GOT3 (cell line): ENCODE measurements around the gene ZNF407.

Source experiments
- DNase-seq: peaks from one replicate; lab custom pipeline; 2025; ENCODE audit warnings: mixed read lengths; lab: John Stamatoyannopoulos, UW

ZNF407 gene

DNA sequence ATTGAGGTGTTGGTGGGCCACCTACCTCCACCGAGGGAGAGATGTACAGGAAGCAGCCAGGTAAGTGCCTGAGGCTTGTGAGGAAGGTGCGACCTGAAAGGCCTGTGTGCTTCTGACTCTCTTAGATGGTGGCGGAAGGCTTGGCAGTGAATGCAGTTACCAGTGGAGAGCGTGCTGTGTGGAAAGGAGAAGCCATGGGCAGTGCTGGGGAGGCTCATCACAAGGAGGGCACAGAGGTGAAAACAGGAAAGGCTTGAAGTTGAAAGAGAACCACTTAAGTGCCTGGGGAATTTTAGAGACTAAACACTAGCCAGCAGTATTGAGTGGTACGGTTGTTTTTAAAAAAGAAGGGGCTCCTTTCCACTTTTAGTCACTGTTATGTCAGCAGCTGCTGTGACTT, 130.9 kb downstream of the ZNF407 start:
- no peak for DNase-seq

DNA sequence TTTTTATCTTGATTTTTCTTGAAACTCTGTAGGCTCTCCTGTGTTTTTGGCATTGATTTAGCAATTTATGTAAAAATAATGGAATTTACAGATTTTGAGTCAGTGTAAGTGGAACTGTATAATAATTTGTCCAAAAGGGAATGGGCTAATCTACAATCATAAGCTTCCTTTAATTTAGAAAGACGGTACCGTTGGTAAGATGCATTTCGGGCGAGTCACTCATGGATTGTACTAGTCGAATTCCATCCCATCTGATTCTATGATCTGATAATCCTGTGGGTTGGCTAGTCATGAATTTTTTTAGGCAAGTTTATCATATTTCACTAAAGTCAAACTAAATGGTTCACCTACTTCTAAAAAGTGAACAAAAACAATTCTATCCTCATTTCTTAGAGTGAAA, 133.4 kb downstream of the ZNF407 start:
- DNase-seq: no peak

DNA sequence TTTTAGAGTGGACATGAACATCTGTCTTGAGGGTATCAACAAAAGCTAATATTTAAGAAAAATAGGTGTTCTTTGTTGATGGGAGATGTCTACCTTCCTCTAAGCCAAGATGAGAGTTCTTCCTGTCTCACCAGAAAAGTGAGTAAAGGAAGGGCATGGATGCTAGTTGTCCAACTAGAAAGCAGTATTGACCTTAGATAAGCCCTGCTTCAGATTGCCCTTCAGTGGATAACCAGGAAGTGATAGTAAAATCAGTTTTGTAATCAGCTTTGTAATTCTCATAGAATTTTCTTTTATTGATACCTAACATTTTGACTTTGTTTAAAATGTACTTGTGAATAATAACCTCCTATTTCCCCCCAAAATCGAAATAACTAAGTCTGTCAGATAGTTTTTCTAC, 134.7 kb downstream of the ZNF407 start:
- no peak for DNase-seq

DNA sequence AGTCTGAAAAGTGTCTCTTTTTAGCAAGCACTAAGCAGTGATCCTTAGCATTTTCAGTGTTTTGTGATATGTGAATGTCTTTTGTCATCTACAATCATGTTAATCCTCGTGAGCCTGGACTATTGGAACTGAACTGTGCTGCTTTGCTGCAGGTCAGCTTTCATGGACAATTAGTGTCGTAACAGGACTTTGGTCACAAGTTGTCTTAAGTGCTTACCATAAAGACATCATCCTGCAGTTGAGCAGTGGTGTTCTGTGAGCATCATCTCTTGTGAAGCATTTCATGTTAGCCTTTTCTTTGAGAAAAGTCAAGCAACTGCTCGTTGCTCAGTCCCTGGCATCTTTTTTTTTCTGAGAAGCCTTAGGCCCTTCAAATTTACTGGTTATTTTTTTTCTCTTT, 135.9 kb downstream of the ZNF407 start:
- DNase-seq: no peak

DNA sequence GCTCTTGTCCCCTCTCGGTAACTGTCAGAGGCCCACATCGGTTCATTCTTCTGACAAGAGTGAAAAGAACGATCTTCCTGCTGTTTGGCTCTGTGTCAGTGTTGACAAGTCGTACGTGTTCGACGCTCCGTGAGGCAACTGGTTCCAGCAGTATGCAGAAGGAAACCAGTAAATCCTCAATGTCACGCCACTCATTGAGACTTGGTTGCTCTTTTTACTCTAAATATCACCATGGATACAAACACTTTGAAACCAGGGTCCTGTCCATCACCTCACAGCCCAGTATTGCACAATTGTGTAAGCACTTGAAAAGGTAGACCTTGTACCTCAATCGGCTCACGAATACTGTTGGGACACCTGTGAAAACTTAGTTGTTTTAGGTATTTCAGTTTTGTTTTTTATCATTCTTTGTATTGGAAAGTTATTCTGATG, 136.4 kb downstream of the ZNF407 start:
- no peak for DNase-seq

DNA sequence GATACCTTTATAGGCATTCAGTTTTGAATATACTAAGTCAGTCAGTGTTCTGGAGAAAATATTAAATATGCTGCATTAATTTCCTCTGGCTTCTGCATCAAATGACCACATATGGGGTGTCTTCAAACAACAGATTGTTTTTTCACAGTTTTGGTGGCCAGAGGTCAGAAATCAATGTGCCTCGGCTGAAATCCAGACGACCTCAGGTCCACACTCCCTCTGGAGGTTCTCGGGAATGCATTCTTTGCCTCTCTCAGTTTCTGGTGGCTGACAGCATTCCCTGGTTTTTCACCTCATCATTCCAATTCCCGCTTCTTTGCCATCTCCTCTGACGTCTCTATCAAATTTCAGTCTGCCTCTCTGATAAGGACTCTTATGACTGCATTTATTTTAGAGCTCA, 142.3 kb downstream of the ZNF407 start:
- DNase-seq: no peak

DNA sequence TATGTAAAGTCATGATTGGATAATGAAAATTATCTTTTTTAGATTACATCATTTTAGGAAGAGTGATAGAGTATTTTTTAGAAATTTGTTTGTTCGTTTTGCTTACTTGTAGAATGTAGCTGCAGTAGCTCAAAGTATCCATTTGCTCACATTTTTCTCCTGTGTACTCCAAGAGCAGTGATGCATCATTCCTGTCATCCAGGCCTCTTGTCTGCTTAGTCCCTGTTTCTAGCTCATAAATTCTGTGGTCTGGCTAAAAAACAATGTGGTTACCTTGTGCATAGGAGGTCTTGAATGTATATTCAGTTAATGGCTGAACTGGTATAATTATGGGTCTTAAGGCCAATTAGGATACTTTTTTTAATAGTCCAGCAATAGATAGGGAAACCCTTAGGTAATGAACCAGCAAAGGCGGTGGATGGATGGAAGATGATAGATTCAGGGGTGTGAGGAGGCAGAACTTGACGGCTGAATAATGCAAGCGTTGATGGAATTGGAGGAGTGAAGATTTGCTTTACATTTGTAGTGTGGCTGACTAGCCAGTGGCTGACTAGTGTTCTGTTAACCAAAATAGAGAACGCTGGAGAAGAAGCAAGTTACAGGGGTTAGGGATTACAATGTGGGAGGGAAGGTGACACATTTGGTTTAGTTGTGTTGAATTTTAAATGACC, 145.0 kb downstream of the ZNF407 start:
- DNase-seq: no peak

DNA sequence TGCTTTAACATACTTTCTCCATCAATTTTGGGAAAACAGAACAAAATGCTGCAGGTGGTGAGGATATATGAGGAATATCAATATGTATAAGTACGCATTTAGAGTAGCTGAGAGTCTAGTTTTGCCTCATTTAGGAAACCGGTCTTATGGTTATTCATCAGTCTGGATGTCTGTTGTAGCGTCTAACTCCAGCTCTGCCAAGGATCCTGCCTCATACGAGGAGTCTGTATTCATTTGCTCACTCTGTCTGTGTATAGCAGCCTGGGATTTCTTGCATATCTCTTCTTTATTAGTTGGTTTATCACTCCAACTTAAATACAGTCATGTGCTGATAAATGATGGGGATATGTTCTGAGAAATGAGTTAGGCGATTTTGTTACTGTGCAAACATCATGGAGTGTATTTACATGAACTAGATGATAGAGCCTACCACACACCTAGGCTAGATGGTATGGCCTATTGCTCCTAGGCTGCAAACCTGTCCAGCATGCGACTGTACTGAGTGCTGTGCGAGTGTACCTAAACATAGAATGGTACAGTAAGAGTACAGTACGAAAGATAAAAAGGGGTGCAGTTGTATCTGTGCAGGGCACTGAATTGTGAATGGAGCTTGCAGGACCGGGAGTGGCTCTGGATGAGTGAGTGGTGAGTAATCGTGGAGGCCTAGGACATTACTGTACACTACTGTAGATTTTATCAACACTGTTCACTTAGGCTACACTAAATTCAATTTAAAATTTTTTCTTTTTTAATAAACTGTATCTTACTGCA, 148.1 kb downstream of the ZNF407 start:
- DNase-seq: no peak

DNA sequence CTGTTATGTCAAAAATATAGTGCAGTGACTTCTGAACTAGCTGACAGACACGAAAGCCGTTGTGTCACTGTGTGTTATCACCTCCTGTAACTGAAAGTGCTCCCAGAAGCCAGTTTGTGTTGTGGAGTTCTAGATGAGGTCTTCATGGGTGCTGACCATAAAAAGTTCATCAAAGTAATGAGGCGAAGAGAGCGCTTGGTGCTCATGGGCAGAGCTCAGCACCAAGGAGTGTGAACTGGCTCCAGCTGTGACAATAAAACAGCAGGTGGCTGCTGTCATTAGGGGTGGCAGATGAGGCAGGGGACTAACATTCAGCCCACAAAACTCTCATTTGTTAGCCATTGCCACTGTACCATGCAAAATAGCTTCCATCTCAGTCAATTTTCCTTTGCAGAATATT, 151.1 kb downstream of the ZNF407 start:
- no peak for DNase-seq

DNA sequence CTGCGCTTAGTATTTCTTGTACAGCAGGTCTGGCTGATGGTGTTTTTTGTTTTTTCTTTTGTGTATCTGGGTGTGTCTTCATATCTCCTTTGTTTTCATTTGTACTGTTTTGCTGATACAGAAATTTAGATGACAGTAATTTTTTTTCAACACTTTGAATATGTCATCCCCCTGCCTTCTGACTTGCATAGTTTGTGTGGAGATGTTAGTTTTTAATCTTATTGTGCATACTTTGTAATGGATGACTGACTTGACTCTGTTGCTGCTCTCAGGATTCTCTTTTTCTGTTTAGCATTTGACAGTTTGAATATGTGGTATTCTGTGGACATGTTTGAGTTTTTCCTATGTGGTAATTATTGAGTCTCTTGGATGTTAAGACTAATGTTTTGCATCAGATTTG, 161.3 kb downstream of the ZNF407 start:
- DNase-seq: no peak

DNA sequence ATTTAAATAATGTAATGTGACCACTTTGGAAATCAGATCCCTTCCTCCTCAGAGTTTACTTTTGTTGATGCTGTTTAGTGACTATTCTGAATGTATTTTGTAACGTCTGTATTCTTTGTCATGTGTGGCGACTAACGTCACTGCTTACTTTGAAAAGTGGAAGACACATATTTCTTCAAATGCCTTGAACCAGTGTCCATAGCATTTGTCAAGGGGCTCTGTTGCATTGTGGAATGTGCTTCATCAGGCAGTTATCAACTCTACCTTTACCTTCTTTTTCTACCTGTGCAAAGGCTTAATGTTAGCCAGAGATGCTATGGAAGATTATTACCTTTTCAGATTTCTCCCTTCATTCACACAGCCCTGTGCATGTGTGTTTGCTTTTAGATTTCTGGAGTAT, 162.4 kb downstream of the ZNF407 start:
- no peak for DNase-seq

DNA sequence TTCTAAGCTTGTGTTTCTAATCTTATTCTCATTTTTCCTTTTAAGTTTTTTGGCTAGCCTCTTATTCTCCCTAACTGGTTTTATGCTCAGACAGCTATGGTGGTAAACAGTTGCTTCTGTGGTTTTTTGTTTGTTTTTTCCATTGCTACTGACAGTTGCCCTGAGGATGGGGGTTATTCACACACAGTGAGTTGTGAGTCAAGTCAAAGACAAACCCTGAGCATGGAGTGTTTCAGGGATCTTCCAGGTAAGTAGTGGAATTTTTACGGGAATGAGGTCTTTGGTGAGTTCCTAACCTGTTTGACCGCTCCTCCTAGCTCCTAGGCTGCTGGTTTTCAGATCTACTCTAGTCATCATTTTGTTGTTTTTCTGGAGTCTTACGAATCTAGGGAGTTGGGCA, 162.8 kb downstream of the ZNF407 start:
- no peak for DNase-seq

DNA sequence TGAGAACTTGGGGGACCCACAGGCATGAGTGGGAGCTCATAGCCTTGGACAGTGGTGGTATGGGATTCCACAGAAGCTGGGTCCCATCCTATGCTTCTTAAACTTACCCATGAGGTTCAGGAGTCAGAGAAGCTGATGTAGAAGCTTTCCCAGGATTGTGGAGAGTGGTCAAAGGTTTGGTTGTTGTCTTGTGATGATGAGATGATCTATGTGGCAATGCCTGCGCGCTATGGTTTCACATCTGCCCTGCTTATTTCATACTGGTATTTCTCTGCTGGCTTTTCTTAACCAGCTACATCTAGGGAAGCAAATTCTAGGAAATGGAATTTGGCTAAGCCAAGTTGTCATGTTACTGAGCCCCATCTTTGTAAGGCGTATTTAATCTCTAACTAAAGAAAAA, 168.6 kb downstream of the ZNF407 start:
- no peak for DNase-seq

DNA sequence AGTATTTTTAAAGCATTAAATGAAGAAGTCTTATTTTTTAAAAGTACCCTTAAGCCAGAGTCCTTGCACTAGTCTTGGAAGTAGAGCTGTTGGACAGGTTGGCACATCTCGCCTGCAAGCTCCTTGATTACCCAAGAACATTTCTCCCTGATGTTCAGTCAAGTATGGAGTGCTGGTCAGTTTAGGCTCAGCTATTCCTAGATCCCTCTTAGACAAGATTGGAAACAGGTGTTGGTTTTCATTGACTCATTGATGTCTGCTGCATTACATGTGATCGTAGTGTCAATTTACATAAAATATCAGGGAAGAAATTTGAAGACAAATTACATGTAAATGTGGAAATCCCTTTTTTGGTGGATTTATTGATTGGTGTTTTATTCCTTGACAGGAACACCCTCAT, 170.4 kb downstream of the ZNF407 start:
- DNase-seq: no peak

DNA sequence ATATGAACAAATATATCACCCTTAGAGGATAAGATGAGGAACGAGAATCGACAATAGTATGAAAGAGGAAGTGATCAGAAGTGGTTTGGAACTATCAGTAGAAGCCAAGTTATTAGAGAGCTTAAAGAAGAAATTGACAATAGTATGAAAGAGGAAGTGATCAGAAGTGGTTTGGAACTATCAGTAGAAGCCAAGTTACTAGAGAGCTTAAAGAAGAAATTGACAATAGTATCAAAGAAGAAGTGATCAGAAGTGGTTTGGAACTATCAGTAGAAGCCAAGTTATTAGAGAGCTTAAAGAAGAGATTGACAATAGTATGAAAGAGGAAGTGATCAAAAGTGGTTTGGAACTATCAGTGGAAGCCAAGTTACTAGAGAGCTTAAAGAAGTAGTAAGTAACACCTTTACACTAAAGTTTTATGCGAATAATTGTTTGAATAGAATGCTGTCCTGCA, 175.5 kb downstream of the ZNF407 start:
- no peak for DNase-seq

DNA sequence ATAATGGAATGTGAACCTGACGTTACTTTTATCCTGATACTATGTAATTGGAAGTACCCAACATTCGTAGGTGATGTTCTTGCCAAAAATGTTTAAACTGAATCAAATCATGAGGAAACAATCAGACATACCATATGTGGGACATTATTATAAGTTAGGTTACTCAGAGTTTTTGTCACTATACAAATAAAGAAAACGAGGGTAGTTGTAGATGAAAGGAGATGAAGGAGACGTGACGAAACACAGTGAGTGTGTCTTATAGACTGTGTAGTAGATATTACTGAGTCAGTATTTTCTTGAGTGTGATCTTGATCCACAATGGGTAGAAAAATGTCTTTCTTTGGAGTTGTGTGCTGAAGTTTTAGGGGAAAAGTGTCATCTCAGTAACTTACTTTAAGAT, 176.8 kb downstream of the ZNF407 start:
- DNase-seq: no peak

DNA sequence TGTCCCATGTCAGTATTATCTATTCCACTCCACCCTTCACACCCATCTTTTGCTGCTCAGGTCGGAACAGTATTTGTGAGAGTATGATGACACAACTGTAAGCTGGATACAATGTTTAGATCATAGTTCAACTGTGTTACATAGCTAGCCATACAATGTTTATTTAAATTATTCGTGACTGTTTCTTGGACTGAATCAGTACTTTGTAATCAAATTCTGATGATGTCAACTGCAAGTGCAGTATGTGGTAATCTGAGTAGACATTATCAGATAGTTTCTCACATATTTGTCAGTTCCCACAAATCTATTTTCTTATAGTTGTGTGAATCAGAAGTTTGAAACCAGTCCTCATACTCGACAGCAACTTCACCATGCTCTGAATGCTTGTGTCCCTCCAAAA, 177.6 kb downstream of the ZNF407 start:
- DNase-seq: no peak

DNA sequence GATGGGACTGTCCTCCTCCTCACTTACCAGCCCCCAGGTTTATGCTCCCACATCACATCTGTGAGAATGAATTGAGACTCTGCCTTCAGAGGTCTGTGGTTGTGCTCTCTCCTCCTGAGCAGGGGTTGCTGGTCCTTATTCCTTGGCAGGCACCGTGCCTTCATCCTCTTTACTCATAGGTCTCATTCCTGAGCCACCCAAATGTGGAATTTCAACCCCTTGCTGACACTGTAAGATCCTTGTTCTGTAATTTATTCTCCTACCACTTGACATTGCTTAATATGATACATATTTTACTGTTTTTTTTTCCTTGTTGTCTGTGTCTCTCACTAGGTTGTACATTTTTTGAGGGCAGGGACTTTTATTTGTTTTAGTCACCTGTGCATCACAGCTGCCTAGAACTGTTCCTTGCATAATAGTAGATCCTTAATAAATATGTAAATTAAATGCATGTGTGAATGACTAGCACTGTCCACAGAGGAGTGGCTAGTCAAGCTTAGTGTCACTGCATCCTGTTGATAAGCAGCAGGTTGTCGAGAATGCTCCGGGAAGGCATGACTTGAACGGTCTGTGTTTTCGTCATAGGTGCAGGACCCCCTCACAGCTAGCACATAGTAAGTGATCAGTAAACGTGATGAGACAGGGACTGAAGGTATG, 180.6 kb downstream of the ZNF407 start:
- no peak for DNase-seq

DNA sequence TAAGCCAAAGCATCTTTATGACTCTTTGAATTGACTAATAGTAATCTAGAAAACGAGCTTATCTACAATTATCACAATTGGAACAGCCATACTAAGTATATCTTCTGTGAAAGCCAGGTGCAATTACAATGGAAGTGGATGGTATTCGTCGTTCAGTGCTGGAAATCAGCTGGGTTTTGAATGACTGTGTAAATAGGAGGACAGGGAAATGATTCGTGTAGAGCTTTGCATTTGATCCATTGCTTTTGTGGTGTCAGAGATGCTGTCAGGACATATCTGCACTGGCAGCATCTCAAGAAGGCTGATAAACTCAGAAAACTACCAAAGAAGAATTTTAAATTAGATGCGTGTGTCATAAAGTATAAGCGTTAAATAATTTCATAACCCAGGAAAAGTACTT, 187.1 kb downstream of the ZNF407 start:
- DNase-seq: no peak

DNA sequence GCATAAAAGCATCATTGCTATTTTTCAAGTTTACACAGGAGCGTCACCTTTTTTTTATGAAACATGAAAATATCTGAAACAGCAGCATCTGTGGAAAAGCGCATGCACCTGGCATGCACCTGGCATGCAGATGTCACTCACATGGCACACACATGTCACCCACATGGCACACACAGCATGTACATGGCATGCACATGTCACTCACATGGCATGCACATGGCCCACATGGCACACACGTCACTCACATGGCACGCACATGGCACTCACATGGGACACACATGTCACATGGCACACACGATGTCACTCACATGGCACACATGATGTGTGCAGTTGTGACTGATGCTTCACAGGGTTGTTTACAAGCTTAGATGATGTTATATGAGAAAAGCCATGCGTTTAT, 188.0 kb downstream of the ZNF407 start:
- DNase-seq: no peak

DNA sequence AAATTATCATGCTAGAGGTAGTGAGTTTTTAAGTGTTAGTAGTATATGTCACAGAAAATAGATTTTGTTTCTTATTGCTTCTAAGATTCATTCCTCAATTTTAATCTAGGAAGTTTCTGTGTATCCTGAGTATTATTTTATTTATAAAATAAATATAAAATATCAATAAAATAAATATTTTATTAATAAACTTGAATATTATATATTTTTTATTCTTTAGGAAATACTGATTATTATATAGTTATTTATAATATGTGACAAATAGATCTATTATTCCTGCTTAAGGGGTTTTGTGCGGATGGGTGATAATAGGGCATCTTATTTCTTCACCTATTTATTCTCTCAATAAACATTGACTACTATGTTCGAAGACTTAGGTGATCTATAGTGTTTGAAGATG, 191.0 kb downstream of the ZNF407 start:
- DNase-seq: no peak

DNA sequence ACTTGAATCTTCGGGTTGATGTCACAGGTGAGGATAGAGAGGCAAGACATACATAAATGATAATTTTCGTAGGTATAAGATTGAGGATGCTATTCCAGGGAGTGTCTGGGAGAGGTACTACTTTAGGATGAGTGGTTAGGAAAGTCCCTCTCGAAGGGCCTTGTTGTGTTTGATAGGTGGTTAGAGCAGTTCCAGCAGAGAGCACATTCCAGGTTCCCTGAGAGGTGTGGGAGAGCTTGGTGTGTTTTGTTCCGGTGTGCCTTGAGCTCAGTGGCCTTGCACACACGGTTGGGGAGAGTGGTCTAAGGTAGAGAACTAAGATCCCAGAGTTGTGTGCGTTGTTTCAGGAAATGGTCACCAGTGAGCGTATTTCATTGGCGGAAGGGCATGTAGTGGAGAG, 191.4 kb downstream of the ZNF407 start:
- DNase-seq: no peak

DNA sequence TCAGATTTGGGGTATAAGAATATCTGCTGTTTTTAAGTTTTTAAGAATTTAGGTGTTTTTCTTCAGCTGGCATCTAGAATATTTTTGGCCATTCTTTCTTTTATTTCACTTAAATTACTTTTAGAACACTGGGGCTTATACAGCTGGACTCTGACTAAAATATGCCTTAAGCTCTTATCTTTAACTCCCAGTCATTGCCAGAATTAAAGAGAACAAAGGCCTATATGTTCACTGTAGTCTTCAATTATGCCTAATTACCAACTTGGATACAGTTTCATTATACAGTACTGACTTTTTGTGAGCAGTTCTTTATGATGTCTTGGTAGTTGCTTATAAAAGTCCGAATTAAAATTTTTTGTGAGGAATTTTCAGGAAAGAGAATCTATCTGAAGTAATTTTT, 192.8 kb downstream of the ZNF407 start:
- no peak for DNase-seq
